GM12878 (cell line): ENCODE results near the gene TFRC. TPM values are rescaled to one million over a fixed set of nuclear protein-coding genes. Genes with fewer than 3 reads are reported as not detected.

Experiments used
- ATAC-seq: fragments of 200-7000 bp; cut with Tn5 transposase; 3 replicates; pipeline ENCODE4 v1.9.1; 2020; ENCODE audit warnings: mild to moderate bottlenecking, moderate library complexity
- BruUV-seq: library from RNA; stranded (reverse); fragments of 400-500 nt; replicated peaks from 2 replicates; lab custom pipeline; 2021; lab: Mats Ljungman, UMichigan
- CTCF ChIA-PET: fragments of 300-600 bp; sonication (Branson Sonifier 250); formaldehyde crosslinking; extraction: SDS; loops from one replicate; lab custom pipeline; 2021; ENCODE audit warnings: inconsistent platforms; lab: Yijun Ruan, JAX
- POLR2A ChIA-PET: fragments of 350-600 bp; formaldehyde crosslinking; extraction: SDS; loops from one replicate; lab custom pipeline; 2021; ENCODE audit warnings: inconsistent platforms; lab: Charles Lee
- RAD21 ChIA-PET: fragments of 300-600 bp; sonication (Branson Sonifier 250); formaldehyde crosslinking; loops from one replicate; lab custom pipeline; 2023; ENCODE audit warnings: antibody characterized with exemption; ENCODE audit not compliant: unreplicated experiment; lab: Charles Lee
- SMC1A ChIA-PET: fragments of 300-600 bp; sonication (Branson Sonifier 250); formaldehyde crosslinking; loops from one replicate; lab custom pipeline; 2023; ENCODE audit not compliant: unreplicated experiment, uncharacterized antibody; lab: Charles Lee
- DNase-seq: peaks from one replicate; pipeline ENCODE4 v3.0.0-alpha.2; 2011; ENCODE audit warnings: low read depth, low spot score
- FAIRE-seq: peaks from 3 replicates; lab custom pipeline; 2011; peaks lifted over from hg19 to GRCh38; lab: Jason Lieb, UNC
- H2AFZ ChIP-seq: 2 replicates; pipeline ENCODE4 v1.6.0; 2011; ENCODE audit warnings: low read depth, low read length, control low read depth; ENCODE audit not compliant: control insufficient read depth
- H3K27ac ChIP-seq: 2 replicates; pipeline ENCODE4 v1.5.1; 2011; ENCODE audit warnings: control low read depth; ENCODE audit not compliant: control insufficient read depth, insufficient read depth
- H3K27me3 ChIP-seq, 2 experiments: replicated peaks in 1 of 2; 2 replicates each; pipeline versions ENCODE4 v1.6.0 to v1.6.1; 2011; ENCODE audit warnings: low read length in 1 of 2; ENCODE audit not compliant: control insufficient read depth in 2 of 2, insufficient read depth in 2 of 2
- H3K36me3 ChIP-seq, 2 experiments: 2 replicates each; pipeline ENCODE4 v1.5.1; 2011; ENCODE audit warnings: low read length in 1 of 2; ENCODE audit not compliant: control insufficient read depth in 2 of 2, insufficient read depth in 2 of 2
- H3K4me1 ChIP-seq: 2 replicates; pipeline ENCODE4 v1.6.1; 2011; ENCODE audit warnings: mild to moderate bottlenecking, low read length, moderate library complexity, mixed read lengths; ENCODE audit not compliant: control insufficient read depth, insufficient read depth
- H3K4me2 ChIP-seq: 2 replicates; pipeline ENCODE4 v1.6.0; 2011; ENCODE audit warnings: control low read depth; ENCODE audit not compliant: control insufficient read depth, insufficient read depth
- H3K4me3 ChIP-seq: fragments of 200-600 bp; sonication (generic); 2 replicates; pipeline ENCODE4 v1.5.1; 2016
- H3K79me2 ChIP-seq: 2 replicates; pipeline ENCODE4 v1.6.0; 2011; ENCODE audit warnings: low read length; ENCODE audit not compliant: control insufficient read depth, insufficient read depth
- H3K9ac ChIP-seq: 2 replicates; pipeline ENCODE4 v1.8.0; 2011; ENCODE audit warnings: low read length, control low read depth, mixed read lengths; ENCODE audit not compliant: control insufficient read depth, insufficient read depth
- H3K9me3 ChIP-seq: replicated peaks from 3 replicates; pipeline ENCODE4 v1.5.1; 2011; ENCODE audit warnings: mild to moderate bottlenecking, low read length; ENCODE audit not compliant: control insufficient read depth, insufficient read depth
- H4K20me1 ChIP-seq: 2 replicates; pipeline ENCODE4 v1.6.0; 2011; ENCODE audit not compliant: control insufficient read depth, insufficient read depth
- ASH2L ChIP-seq: fragments of 300-600, 200-600 bp; sonication (generic); IDR thresholded peaks from 2 replicates; pipeline ENCODE4 v1.6.1; 2017; ENCODE audit warnings: low read depth, mild to moderate bottlenecking, borderline replicate concordance
- CEBPZ ChIP-seq: fragments of 150-350 bp; IDR thresholded peaks from 2 replicates; pipeline ENCODE4 v1.6.1; 2016; ENCODE audit warnings: low read depth, low read length
- CHD1 ChIP-seq: IDR thresholded peaks from 2 replicates; pipeline ENCODE4 v1.6.1; 2012; ENCODE audit warnings: low read depth, low read length, improper control_type of control experiment
- CREB1 ChIP-seq: IDR thresholded peaks from 2 replicates; pipeline ENCODE4 v1.6.1; 2012; ENCODE audit warnings: low read depth, mild to moderate bottlenecking, inconsistent platforms
- CREM ChIP-seq: IDR thresholded peaks from 2 replicates; pipeline ENCODE4 v1.6.1; 2014; ENCODE audit warnings: antibody characterized with exemption, low read depth
- CTCF ChIP-seq, 3 experiments: IDR thresholded peaks in 2 of 3; conservative IDR thresholded peaks in 1 of 3; 2 replicates each; pipeline ENCODE4 v1.5.1; 2011; ENCODE audit warnings: low read depth in 3 of 3, low read length in 3 of 3, mild to moderate bottlenecking in 3 of 3, control low read depth in 2 of 3, moderate library complexity in 2 of 3, inconsistent platforms in 1 of 3, mixed read lengths in 1 of 3; ENCODE audit not compliant: control insufficient read depth in 2 of 3, insufficient read depth in 1 of 3; ENCODE audit errors: extremely low read depth in 1 of 3
- EGR1 ChIP-seq, 2 experiments: IDR thresholded peaks; 1 replicate in 1 of 2; 2 replicates in 1 of 2; pipeline ENCODE4 v1.6.1; 2011 to 2012; ENCODE audit warnings: low read depth in 2 of 2, low read length in 2 of 2, borderline replicate concordance in 1 of 2, mild to moderate bottlenecking in 1 of 2, moderate library complexity in 1 of 2
- GABPA ChIP-seq: IDR thresholded peaks from 2 replicates; pipeline ENCODE4 v1.6.1; 2014; ENCODE audit warnings: antibody characterized with exemption, low read depth, mild to moderate bottlenecking, inconsistent platforms
- KDM1A ChIP-seq: fragments of 200-600 bp; sonication (generic); IDR thresholded peaks from 2 replicates; pipeline ENCODE4 v1.6.1; 2016; ENCODE audit warnings: borderline replicate concordance
- TCF3 ChIP-seq: IDR thresholded peaks from 2 replicates; pipeline ENCODE4 v1.6.1; 2012; ENCODE audit warnings: low read depth, mild to moderate bottlenecking, low read length, borderline replicate concordance; ENCODE audit not compliant: insufficient read depth
- YBX1 ChIP-seq: fragments of 450-650 bp; IDR thresholded peaks from 2 replicates; pipeline ENCODE4 v1.6.1; 2016; ENCODE audit warnings: antibody characterized with exemption
- ZBTB33 ChIP-seq: fragments of 450-650 bp; IDR thresholded peaks from 2 replicates; pipeline ENCODE4 v1.6.1; 2017; ENCODE audit warnings: mild to moderate bottlenecking
- ZNF207 ChIP-seq: fragments of 450-650 bp; IDR thresholded peaks from 2 replicates; pipeline ENCODE4 v1.6.1; 2014; ENCODE audit warnings: antibody characterized with exemption, mild to moderate bottlenecking, borderline replicate concordance
- WGBS: methylation state at CpG from one replicate; pipeline ENCODE4 v1.1.6; 2016; ENCODE audit warnings: low lambda C conversion rate; ENCODE audit not compliant: insufficient replicate concordance, insufficient coverage; ENCODE audit errors: missing lambda C conversion rate; 5-methylcytosine and 5-hydroxymethylcytosine counted together
- in situ Hi-C: fragments of 300-500 bp; cut with MboI; formaldehyde crosslinking; loops from 9 replicates; pipeline ENCODE4 v1.14.3; 2018; ENCODE audit warnings: mixed read lengths
- intact Hi-C: fragments of 100-400 bp; cut with micrococcal nuclease; formaldehyde crosslinking; loops from one replicate; pipeline ENCODE4 v1.14.2; 2022; ENCODE audit not compliant: unreplicated experiment
- polyA plus RNA-seq, 11 experiments: library from polyadenylated mRNA; depleted of rRNA in 4 of 11; unstranded in 6 of 11; stranded (reverse) in 5 of 11; fragments of >200 nt; fragmentation: Nextera tagmentation in 4 of 11; fragmentation: Illumina TruSeq in 1 of 11; extraction: Ambion mirVana in 4 of 11; extraction: Trizol in 1 of 11; gene quantifications; 1 replicate in 1 of 11; 2 replicates in 10 of 11; pipeline versions ENCODE4 v1.2.1 to v1.2.3, GENCODE V29; 2011 to 2016; ENCODE audit warnings: inconsistent platforms in 2 of 11, missing spikeins in 2 of 11, low read depth in 1 of 11
- total RNA-seq, 4 experiments: library from RNA; depleted of rRNA in 3 of 4; stranded (reverse); fragments of >200 nt in 3 of 4; fragmentation: Illumina TruSeq in 1 of 4; extraction: Trizol in 1 of 4; gene quantifications; 2 replicates each; pipeline versions ENCODE4 v1.2.1 to v1.2.3, GENCODE V29; 2013 to 2021

Gene TFRC
- total and polyA plus RNA-seq, 10 of the 15 experiments (the other 5 are each of a cell fraction or from before 2014, with no cell fraction given), result 123 to 526 (median 316) TPM

GRCh38 chr3:196057760-196058331, 24.0 kb downstream of the TFRC start:
- RAD21 ChIA-PET, result no interaction called here
- BruUV-seq, result no TSS peak
- no peak overlapping the region for H3K27ac ChIP-seq
- H2AFZ ChIP-seq, result no peak overlapping the region
- H3K4me1 ChIP-seq, result no peaks in the 10 kb centered on the region
- H3K9ac ChIP-seq, result no peak overlapping the region
- H4K20me1 ChIP-seq, result no peaks in the 10 kb centered on the region
- no peak for ATAC-seq
- no peaks in the 10 kb centered on the region for H3K79me2 ChIP-seq
- POLR2A ChIA-PET, result interaction anchor here (0.7 kb wide), 1 partner anchor 115 kb away, joined by 5 read pairs; no protein-coding TSS in a partner anchor
- peaks cover 35 to 67% of the 10 kb centered on the region in 2 experiments for H3K36me3 ChIP-seq
- CTCF ChIA-PET, result interaction anchor here (0.7 to 1.0 kb wide), 2 partner anchors 16 to 33 kb away, joined by 4 to 5 read pairs; no protein-coding TSS in a partner anchor
- no peak for FAIRE-seq
- H3K4me2 ChIP-seq, result no peak overlapping the region
- H3K4me3 ChIP-seq, result no peak overlapping the region
- no peaks in the 10 kb centered on the region for H3K9me3 ChIP-seq
- in situ Hi-C loops (no loop called here), intact Hi-C loops (no loop called here)
- SMC1A ChIA-PET, result interaction anchor here (1.1 to 4.1 kb wide), 2 partner anchors 8 to 15 kb away, joined by 4 to 18 read pairs; no protein-coding TSS in a partner anchor
- 67% methylated on average over 3 of the region's 3 CpGs for WGBS
- no peak for TF ChIP-seq EGR1 (IDR thresholded peaks at IDR 0.05; ENCODE audit: borderline replicate concordance in 1 of 2, low read depth in 2 of 2, low read length in 2 of 2)
- no peak for TF ChIP-seq GABPA
- TF ChIP-seq ZBTB33, result no peak
- TF ChIP-seq CTCF (IDR thresholded peaks at IDR 0.05 in 2 of 3, conservative IDR thresholded peaks at IDR 0.05 in 1 of 3; ENCODE audit: control insufficient read depth in 2 of 3, extremely low read depth in 1 of 3, insufficient read depth in 1 of 3, low read depth in 3 of 3, low read length in 3 of 3), result no peak
- TF ChIP-seq ZNF207, result no peak
- no peak for TF ChIP-seq ASH2L
- no peak for TF ChIP-seq KDM1A
- no peak for TF ChIP-seq CEBPZ
- no peak for TF ChIP-seq CREB1
- TF ChIP-seq TCF3, result no peak
- TF ChIP-seq CREM, result no peak
- no peak for TF ChIP-seq CHD1
- TF ChIP-seq YBX1, result no peak
- no peak for DNase-seq
- no peaks in the 10 kb centered on the region for H3K27me3 ChIP-seq
